ENCODE results near the gene CLPTM1. TPM values are rescaled to one million over a fixed set of nuclear protein-coding genes. Genes with fewer than 3 reads are reported as not detected.

Gene CLPTM1
- polyA plus RNA-seq, 1 donor (not counting 4 experiments of a cell fraction or from before 2014, with no cell fraction given), result 44.6 TPM

DNA sequence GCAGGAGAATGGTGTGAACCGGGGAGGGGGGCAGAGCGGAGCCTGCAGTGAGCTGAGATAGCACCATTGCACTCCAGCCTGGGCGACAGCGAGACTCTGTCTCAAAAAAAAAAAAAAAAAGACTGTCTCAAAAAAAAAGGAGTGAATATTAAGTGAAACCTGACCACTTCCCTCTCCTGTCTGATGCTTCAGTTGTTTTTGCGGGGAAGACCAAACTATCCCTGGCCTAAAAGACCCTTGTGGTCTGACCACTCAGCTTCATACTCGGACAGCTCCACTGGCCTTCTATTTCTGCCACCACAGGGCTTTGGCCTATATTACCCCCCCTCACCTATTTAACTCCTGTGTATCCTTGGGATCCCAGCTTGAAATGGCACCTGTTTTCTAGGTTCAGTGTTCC lies 85.9 kb downstream of the CLPTM1 start:
- no peaks in the 10 kb centered on the region for H3K27me3 ChIP-seq (ENCODE audit: control insufficient read depth, extremely low read depth, insufficient read depth, low read length)
- DNase-seq (ENCODE audit: low read depth, low spot score) (no peak), FAIRE-seq (no peak)
- H3K9me3 ChIP-seq (ENCODE audit: control insufficient read depth, low read depth, low read length), result no peaks in the 10 kb centered on the region
- H3K9ac ChIP-seq (ENCODE audit: control insufficient read depth, extremely low read depth, insufficient read depth, low read length), result no peak overlapping the region
- peaks cover 29 to 30% of the 10 kb centered on the region in 2 experiments for H3K36me3 ChIP-seq (ENCODE audit: control insufficient read depth in 2 of 2, extremely low read depth in 1 of 2, insufficient read depth in 2 of 2, low read length in 2 of 2)
- peaks cover 9% of the 10 kb centered on the region for H4K20me1 ChIP-seq (ENCODE audit: control insufficient read depth, extremely low read depth, insufficient read depth, low read length)
- TF ChIP-seq, protein P1, sequence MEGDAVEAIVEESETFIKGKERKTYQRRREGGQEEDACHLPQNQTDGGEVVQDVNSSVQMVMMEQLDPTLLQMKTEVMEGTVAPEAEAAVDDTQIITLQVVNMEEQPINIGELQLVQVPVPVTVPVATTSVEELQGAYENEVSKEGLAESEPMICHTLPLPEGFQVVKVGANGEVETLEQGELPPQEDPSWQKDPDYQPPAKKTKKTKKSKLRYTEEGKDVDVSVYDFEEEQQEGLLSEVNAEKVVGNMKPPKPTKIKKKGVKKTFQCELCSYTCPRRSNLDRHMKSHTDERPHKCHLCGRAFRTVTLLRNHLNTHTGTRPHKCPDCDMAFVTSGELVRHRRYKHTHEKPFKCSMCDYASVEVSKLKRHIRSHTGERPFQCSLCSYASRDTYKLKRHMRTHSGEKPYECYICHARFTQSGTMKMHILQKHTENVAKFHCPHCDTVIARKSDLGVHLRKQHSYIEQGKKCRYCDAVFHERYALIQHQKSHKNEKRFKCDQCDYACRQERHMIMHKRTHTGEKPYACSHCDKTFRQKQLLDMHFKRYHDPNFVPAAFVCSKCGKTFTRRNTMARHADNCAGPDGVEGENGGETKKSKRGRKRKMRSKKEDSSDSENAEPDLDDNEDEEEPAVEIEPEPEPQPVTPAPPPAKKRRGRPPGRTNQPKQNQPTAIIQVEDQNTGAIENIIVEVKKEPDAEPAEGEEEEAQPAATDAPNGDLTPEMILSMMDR (optimal IDR thresholded peaks at IDR 0.05 in 1 of 3, IDR thresholded peaks at IDR 0.05 in 1 of 3, conservative IDR thresholded peaks at IDR 0.05 in 1 of 3; ENCODE audit: extremely low read depth in 1 of 3, insufficient read depth in 2 of 3, low read length in 3 of 3), result no peak
- TF ChIP-seq EZH2 (IDR thresholded peaks at IDR 0.05; ENCODE audit: low read length), result no peak
- H3K4me1 ChIP-seq (ENCODE audit: control insufficient read depth, extremely low read depth, insufficient read depth, low read length), result peaks cover 7% of the 10 kb centered on the region
- H3K79me2 ChIP-seq (ENCODE audit: control insufficient read depth, insufficient read depth, low read length), result peaks cover 59% of the 10 kb centered on the region
- H3K9me1 ChIP-seq (ENCODE audit: control insufficient read depth, extremely low read depth, insufficient read depth, low read length), result no peaks in the 10 kb centered on the region
- H3K4me3 ChIP-seq (ENCODE audit: control insufficient read depth in 2 of 3, extremely low read depth in 1 of 3, insufficient read depth in 2 of 3, low read depth in 1 of 3, low read length in 3 of 3), result no peak overlapping the region
- no peak overlapping the region for H2AFZ ChIP-seq (ENCODE audit: control insufficient read depth, low read length)
- no peak overlapping the region for H3K4me2 ChIP-seq (ENCODE audit: control insufficient read depth, extremely low read depth, insufficient read depth, low read depth, low read length)
- dilution Hi-C loops (cut with MboI; ENCODE audit: extremely low pct_ligation_motif_present, low sequenced_read_pairs), result no loop called here
- H3K27ac ChIP-seq (ENCODE audit: control insufficient read depth, insufficient read depth, low read length), result no peak overlapping the region

Other genes starting within 250 kb of the CLPTM1 start
- gene BCL3, start 206.7 kb upstream of the CLPTM1 start, polyA plus RNA-seq, result 1.1 to 1.8 TPM (median 1.5 TPM) in 3 replicates
- 27.8 to 58.6 TPM (median 30.1 TPM) in 3 replicates for gene CBLC, start 177.5 kb upstream of the CLPTM1 start, polyA plus RNA-seq
- gene BCAM, start 146.3 kb upstream of the CLPTM1 start, polyA plus RNA-seq, result 13.6 to 28.4 TPM (median 20.8 TPM) in 3 replicates
- gene NECTIN2, start 109.1 kb upstream of the CLPTM1 start, polyA plus RNA-seq, result 26.8 to 38.9 TPM (median 29.8 TPM) in 3 replicates
- gene TOMM40, start 64.1 kb upstream of the CLPTM1 start, polyA plus RNA-seq, result 46.9 to 92.1 TPM (median 56.0 TPM) in 3 replicates
- gene APOE, start 49.6 kb upstream of the CLPTM1 start, polyA plus RNA-seq, result 27.9 to 217 TPM (median 30.2 TPM) in 3 replicates
- gene APOC1, start 40.8 kb upstream of the CLPTM1 start, polyA plus RNA-seq, result 0.40 to 0.79 TPM (median 0.65 TPM) in 3 replicates
- not detected in 3 replicates for gene APOC4, start 13.1 kb upstream of the CLPTM1 start, polyA plus RNA-seq
- not detected in 3 replicates for gene APOC2, start 9.3 kb upstream of the CLPTM1 start, polyA plus RNA-seq
- 3.6 to 7.3 TPM (median 4.5 TPM) in 3 replicates for gene RELB, start 46.1 kb downstream of the CLPTM1 start, polyA plus RNA-seq
- gene CLASRP, start 83.7 kb downstream of the CLPTM1 start, polyA plus RNA-seq, result 15.7 to 21.4 TPM (median 19.7 TPM) in 3 replicates
- gene ZNF296, start 121.1 kb downstream of the CLPTM1 start, polyA plus RNA-seq, result 0.13 to 1.6 TPM (median 0.25 TPM) in 3 replicates
- gene GEMIN7, start 123.9 kb downstream of the CLPTM1 start, polyA plus RNA-seq, result 23.1 to 30.1 TPM (median 23.7 TPM) in 3 replicates
- gene PPP1R37, start 137.8 kb downstream of the CLPTM1 start, polyA plus RNA-seq, result 8.6 to 15.2 TPM (median 10.2 TPM) in 3 replicates
- gene NKPD1, start 205.6 kb downstream of the CLPTM1 start, polyA plus RNA-seq, result 0.20 to 1.2 TPM (median 0.37 TPM) in 3 replicates
- gene TRAPPC6A, start 222.9 kb downstream of the CLPTM1 start, polyA plus RNA-seq, result 4.7 to 7.9 TPM (median 7.1 TPM) in 3 replicates
- gene BLOC1S3, start 223.4 kb downstream of the CLPTM1 start, polyA plus RNA-seq, result 5.1 to 8.3 TPM (median 6.9 TPM) in 3 replicates

All from keratinocyte (primary cell).